SIG-M5 treated with dmso at 0.1 percent for 504 hours (cell line): ENCODE data around the gene NLRP9.
"Not testable (repeated sequence)": the region's sequence is repeated elsewhere in the genome, so short reads cannot be mapped to it uniquely, and the experiment has no call there.

Experiments used
- DNase-seq: peaks from one replicate; lab custom pipeline; 2025; ENCODE audit not compliant: unreplicated experiment; lab: John Stamatoyannopoulos, UW

The NLRP9 gene

DNA sequence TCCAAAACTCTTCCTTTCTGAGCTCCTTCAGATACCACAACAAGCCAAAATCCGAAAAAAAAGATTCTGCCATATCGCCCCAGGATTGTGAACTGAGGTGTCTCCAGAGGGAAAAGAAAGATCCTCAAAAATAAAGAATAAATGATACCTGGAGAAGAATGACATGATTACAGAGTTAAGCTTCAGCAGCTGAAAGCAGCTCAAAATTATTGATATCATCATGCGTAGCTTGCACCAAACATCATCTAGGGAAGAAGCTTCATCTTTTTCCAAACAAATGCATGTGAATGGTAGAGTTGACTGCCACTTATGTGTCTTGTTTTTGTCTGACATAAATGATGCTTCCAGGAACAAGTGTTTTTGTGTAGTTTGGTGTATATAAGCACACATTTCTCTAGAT lies at the start of gene NLRP9:
NLRP9 (minus strand) TSS at position 101 of the 400 bp plus-strand sequence; CDS start at position 73, 28 bp downstream.
- DNase-seq, result no peak

- DNase-seq, result no peak
These were observed 42.9 kb upstream of the NLRP9 start for GRCh38 chr19:55781112-55781511.

DNA sequence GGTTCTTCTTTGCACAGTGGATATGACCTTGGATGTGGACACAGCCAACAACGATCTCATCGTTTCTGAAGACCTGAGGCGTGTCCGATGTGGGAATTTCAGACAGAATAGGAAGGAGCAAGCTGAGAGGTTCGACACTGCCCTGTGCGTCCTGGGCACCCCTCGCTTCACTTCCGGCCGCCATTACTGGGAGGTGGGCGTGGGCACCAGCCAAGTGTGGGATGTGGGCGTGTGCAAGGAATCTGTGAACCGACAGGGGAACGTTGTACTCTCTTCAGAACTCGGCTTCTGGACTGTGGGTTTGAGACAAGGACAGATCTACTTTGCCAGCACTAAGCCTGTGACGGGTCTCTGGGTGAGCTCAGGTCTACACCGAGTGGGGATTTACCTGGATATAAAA lies 40.1 kb upstream of the NLRP9 start:
- DNase-seq, result no peak

DNA sequence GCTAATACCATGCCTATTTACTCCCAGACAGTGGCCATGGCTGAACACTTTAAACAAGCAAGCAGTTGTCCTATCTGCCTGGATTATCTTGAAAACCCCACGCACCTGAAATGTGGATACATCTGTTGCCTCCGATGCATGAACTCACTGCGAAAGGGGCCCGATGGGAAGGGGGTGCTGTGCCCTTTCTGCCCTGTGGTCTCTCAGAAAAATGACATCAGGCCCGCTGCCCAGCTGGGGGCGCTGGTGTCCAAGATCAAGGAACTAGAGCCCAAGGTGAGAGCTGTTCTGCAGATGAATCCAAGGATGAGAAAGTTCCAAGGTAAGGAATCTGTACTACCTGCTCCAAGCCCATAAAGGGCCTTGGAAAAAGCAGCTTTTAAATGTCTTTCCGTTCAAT lies 39.3 kb upstream of the NLRP9 start:
- no peak for DNase-seq

DNA sequence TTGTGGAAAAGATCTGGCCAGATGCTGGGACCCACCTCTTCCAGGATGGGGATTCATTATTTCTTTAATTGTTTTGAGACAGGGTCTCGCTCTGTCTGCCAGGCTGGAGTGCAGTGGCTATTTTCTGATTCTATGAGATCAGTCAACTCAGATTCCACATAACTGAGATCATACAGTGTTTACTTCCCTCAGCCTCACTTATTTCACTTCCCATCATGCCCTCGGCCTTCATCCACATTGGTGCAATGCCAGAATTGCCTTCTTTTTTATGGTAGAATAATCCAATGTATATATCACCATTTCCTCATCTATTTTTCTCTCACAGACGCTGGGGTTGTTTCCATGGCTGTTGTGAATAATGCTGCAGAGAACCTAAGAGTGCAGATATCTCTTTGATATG lies 31.4 kb upstream of the NLRP9 start:
- DNase-seq, result not testable (repeated sequence)

GRCh38 chr19:55768818-55769217 lies 30.6 kb upstream of the NLRP9 start, which contains the start of gene RFPL4AL1:
RFPL4AL1 (plus strand) TSS chr19:55769118; CDS start chr19:55771805, 2,687 bp downstream.
- DNase-seq, result not testable (repeated sequence)

- no peak for DNase-seq
These were observed 28.3 kb upstream of the NLRP9 start for GRCh38 chr19:55766466-55766865.

GRCh38 chr19:55758797-55759196 lies 20.6 kb upstream of the NLRP9 start, which contains the start of gene RFPL4A:
RFPL4A (plus strand) TSS chr19:55759097; CDS start chr19:55761801, 2,704 bp downstream.
- not testable (repeated sequence) for DNase-seq

DNA sequence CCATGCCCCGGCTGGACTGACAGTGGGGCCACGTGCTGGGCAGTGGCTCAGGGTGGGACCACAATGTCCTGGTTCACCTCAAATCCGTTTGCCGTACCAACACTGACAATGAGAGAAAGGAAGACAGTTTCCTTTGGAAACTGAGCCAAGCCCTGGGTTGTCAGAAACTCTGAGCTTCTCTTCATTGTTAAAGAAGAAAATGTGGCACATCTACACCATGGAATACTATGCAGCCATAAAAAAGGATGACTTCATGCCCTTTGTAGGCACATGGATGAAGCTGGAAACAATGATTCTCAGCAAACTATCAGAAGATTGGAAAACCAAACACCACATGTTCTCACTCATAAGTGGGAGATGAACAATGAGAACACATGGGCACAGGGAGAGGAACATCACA lies 18.6 kb upstream of the NLRP9 start:
- not testable (repeated sequence) for DNase-seq

DNA sequence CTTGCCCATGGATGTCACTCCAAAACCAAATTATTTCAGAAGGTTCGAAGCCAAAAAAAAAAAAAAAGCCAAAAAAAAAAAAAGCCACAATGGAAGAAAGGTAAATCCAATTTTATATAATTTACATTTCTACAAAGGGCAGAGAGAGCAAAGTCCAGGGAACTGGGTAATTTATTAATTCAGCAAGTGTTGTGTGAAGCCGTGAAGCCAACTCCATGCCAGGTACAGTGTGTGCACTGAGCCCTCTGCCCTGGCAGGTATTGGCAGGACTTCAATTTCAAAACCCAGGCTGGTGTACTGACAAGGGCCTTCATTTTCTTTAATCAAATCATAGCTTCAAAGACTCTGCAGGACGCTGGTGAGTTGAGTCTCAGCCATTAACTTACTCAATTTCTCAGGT lies 15.2 kb upstream of the NLRP9 start:
- no peak for DNase-seq

DNA sequence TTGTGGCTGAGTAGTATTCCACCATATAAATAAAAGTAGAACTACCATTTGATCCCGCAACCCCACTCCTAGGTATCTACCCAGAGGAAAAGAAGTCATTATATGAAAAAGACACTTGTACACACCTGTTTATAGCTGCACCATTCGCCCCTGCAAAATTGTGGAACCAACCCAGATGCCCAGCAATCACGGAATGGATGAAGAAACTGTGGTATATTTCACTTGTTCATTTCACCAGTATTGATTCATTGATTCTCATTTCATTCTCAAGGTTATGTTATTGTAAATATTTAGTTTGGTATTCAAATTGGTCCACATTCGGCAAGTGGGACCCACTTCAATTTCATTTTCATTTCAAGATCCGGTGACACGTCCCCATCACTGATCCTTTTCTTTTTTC lies 12.5 kb upstream of the NLRP9 start:
- no peak for DNase-seq

- not testable (repeated sequence) for DNase-seq
These were observed 7.8 kb downstream of the NLRP9 start for GRCh38 chr19:55730378-55730777.

GRCh38 chr19:55723491-55723890 lies 14.7 kb downstream of the NLRP9 start:
- no peak for DNase-seq

- no peak for DNase-seq
These were observed 17.4 kb downstream of the NLRP9 start for GRCh38 chr19:55720801-55721200.

DNA sequence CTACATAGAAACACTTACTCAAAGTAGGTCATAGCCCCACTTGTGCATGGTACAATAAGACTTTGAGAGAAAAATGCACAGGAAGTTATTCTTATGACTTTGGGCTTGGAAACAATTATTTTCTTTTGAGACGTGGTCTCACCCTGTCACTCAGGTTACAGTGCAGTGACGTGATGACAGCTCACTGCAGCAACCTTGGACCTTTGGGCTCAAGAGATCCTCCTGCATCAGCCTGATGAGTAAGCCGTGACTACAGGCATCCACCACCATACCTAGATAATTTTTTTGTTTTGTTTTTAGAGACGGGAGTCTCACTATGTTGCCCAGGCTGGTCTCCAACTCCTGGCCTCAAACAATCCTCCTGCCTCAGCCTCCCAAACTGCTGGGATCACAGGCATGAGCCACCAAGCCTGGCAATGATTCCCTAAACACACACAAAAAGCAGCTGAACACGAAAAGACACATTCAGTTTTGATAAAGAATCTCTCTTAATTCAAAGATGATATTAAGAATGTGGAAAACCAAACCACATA lies 17.9 kb downstream of the NLRP9 start:
- no peak for DNase-seq

- DNase-seq, result not testable (repeated sequence)
These were observed 20.1 kb downstream of the NLRP9 start for GRCh38 chr19:55717879-55718711.

GRCh38 chr19:55717251-55717650 lies 21.0 kb downstream of the NLRP9 start:
- DNase-seq, result no peak

- no peak for DNase-seq
These were observed 21.7 kb downstream of the NLRP9 start for GRCh38 chr19:55716531-55716930.

DNA sequence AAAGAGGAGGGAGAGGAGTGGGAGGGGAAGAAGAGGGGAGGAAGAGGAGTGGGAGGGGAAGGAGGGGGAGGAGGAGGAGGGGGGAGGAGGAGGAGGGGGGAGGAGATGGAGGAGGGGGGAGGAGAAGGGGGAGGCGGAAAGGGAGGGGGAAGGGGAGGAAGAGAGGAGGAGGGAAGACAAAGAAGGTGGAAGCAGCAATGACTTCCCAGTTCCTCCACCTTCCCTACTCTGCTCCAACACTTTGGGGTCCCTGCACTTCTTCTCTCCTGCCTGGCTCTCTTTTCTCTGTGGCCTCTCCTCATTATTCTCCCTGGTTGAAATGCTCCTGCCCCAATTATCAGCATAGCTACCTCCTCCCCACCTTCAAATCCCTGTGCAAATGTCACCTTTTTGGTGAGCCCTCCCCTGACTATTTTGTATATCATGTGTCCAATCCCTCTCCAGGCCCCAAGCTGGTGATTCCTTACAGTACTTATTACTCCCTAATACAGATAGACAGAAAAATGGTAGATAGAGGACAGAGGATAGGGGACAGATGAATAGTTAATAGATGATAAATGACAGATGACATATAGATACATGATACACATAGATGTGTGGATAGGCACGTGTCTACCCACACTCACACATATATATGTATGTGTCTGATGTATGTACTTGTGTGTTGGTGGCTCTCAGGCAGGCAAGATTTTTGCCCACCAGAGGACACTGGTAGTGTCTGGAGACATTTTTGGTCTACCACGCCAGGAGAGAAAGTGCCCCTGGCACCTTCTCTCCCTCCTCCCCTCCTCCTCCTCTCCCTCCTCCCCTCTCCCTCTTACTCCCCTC lies 25.2 kb downstream of the NLRP9 start:
- DNase-seq, result no peak

GRCh38 chr19:55711719-55712118 lies 26.5 kb downstream of the NLRP9 start:
- DNase-seq, result no peak

- no peak for DNase-seq
These were observed 32.2 kb downstream of the NLRP9 start for GRCh38 chr19:55705972-55706371.
